ENCODE results near the gene NR2E1.

Gene NR2E1

DNA sequence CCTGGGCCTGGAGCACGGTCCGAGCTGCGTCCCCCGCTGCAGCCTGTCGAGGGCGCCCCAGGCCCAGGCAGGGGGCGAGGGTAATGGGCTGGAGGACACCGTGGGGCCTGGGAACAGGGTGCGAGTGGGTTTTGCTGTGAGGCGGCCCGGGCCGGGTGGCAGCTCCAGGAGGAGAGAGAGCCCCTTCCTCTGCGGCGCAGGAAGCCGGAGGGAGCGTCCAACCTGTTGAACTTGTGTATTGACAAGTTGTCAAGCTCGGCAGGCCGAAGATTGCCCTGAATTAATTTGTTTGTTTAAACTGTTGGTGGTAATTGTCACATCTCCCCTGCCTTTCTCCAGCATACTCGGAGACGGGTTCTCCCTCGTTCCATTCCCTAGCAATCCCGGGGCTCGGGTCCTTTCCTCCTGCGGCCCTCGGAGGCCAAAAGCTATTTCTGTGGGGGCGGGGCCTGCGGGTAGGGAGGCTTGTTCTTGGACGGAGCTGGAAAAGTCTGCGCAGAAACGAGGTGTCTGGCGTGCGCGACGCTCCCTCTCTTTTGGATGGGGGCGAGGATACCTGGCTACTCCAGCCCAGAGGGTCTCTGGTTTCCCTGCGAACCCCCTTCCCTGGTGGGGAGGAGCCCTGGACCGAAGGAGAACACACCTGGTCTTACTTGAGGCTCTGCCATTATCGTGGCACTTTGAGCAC, 9.9 kb downstream of the NR2E1 start:
- CTCF ChIA-PET: interaction anchor here (0.7 to 1.7 kb wide), 6 partner anchors 11 to 316 kb away, joined by 3 to 5 read pairs (median 3); partner anchors contain the start of gene SNX3
- DNase-seq (ENCODE audit: extremely low spot score): no peak
- TF ChIP-seq, protein P1, sequence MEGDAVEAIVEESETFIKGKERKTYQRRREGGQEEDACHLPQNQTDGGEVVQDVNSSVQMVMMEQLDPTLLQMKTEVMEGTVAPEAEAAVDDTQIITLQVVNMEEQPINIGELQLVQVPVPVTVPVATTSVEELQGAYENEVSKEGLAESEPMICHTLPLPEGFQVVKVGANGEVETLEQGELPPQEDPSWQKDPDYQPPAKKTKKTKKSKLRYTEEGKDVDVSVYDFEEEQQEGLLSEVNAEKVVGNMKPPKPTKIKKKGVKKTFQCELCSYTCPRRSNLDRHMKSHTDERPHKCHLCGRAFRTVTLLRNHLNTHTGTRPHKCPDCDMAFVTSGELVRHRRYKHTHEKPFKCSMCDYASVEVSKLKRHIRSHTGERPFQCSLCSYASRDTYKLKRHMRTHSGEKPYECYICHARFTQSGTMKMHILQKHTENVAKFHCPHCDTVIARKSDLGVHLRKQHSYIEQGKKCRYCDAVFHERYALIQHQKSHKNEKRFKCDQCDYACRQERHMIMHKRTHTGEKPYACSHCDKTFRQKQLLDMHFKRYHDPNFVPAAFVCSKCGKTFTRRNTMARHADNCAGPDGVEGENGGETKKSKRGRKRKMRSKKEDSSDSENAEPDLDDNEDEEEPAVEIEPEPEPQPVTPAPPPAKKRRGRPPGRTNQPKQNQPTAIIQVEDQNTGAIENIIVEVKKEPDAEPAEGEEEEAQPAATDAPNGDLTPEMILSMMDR (IDR thresholded peaks at IDR 0.05; ENCODE audit: control extremely low read depth, extremely low read depth, low read depth, missing control alignments): no peak

DNA sequence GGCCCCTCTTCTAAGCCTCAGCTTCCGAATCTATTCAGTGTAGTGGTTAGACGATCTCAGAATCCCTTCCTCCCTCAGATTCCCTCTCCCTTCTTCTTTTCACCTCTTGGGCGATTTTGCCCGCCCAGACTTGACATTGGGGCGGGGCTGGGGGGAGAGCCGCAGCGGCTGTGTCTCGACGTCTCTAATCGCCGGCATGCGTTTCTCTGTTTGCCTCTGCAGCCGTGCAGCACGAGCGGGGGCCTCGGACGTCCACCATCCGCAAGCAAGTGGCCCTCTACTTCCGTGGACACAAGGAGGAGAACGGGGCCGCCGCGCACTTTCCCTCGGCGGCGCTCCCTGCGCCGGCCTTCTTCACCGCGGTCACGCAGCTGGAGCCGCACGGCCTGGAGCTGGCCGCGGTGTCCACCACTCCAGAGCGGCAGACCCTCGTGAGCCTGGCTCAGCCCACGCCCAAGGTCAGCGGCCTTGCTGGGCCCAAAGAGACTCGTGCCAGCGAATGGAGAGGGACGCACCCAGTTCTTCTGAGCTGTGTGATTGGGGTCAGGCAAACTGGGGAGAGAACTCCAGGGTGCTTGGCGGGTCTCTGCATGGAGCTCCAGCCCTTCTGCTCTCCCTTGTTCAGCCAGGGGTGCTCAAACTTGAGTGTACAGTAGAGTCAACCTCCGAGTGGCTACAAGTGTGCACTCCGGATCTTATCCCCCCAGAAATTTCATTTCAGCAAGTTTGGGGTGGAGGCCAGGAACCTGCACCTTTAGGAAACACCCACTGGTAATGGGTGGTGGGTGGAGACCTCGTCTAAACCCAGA, 10.7 kb downstream of the NR2E1 start:
- ChIA-PET POLR2A (no interaction called here), CTCF (interaction anchor here (0.8 to 1.7 kb wide), 6 partner anchors 8 to 315 kb away, joined by 3 to 5 read pairs (median 3); partner anchors contain the start of gene SNX3)

More for the DNA sequence above, 9.9 kb downstream of the NR2E1 start:
- POLR2A ChIA-PET: no interaction called here

DNA sequence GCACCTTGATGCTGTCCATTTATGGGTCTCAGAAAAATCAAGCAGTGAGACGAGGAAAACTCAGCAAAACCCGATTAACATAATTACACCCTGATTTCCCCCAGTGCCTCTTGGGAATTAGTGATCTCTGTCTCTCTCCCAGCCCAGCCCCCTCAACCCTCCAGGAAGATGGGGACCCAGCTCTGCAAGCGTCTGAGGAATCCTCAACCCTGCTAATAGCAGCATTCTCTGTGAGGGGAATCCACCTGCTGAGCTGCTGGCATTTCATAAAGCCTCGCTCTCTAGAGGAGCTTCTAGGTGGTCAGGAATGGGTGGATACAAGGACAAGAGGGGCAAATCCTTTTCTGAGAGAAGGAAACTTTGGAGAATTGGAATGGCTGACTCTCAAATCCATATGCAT, 13.9 kb downstream of the NR2E1 start:
- POLR2A ChIA-PET: no interaction called here
- no peak for DNase-seq (ENCODE audit: extremely low spot score)
- TF ChIP-seq, protein P1 (IDR thresholded peaks at IDR 0.05; ENCODE audit: control extremely low read depth, extremely low read depth, low read depth, missing control alignments): no peak
- CTCF ChIA-PET: interaction anchor here (0.8 kb wide), 1 partner anchor 14 kb away, joined by 3 read pairs; no protein-coding TSS in a partner anchor

More for the DNA sequence above, 10.7 kb downstream of the NR2E1 start:
- TF ChIP-seq, protein P1 (IDR thresholded peaks at IDR 0.05; ENCODE audit: control extremely low read depth, extremely low read depth, low read depth, missing control alignments): no peak
- no peak for DNase-seq (ENCODE audit: extremely low spot score)

DNA sequence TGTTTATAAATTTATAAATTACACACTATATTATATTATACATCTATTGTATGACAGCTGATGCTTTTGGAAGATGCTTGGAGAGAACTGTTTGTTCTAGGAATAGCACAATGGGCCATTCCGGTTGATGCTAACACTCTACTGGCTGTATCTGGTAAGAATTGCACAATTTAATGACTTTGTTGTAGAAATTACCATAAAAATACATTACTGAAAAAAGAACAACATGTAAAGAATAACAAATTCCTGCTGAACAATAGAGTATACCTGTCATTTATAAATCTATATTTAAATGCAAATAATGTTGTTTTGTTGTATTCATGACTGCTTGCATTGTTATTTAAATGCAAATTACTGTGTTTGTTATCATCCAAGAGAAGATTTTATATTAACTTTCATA, 14.4 kb downstream of the NR2E1 start:
- TF ChIP-seq, protein P1 (IDR thresholded peaks at IDR 0.05; ENCODE audit: control extremely low read depth, extremely low read depth, low read depth, missing control alignments): no peak
- CTCF ChIA-PET: interaction anchor here (0.8 kb wide), 1 partner anchor 14 kb away, joined by 3 read pairs; no protein-coding TSS in a partner anchor
- DNase-seq (ENCODE audit: extremely low spot score): no peak
- POLR2A ChIA-PET: no interaction called here

DNA sequence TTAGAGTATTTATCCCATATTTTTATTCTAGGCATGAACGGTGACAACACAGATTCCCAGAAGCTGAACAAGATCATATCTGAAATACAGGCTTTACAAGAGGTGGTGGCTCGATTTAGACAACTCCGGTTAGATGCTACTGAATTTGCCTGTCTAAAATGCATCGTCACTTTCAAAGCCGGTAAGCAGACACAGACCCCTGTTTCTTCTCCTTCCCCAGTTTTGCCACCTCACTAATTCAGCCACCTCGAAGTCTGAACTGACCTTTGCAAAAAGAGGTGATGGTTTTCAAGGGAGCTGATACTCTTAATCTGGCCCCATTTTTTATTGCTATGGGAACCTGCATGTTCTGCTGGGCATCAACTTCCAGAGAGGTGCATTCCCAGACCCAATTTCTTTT, 15.0 kb downstream of the NR2E1 start:
- TF ChIP-seq, protein P1 (IDR thresholded peaks at IDR 0.05; ENCODE audit: control extremely low read depth, extremely low read depth, low read depth, missing control alignments): no peak
- no peak for DNase-seq (ENCODE audit: extremely low spot score)
- CTCF ChIA-PET: no interaction called here
- POLR2A ChIA-PET: no interaction called here

DNA sequence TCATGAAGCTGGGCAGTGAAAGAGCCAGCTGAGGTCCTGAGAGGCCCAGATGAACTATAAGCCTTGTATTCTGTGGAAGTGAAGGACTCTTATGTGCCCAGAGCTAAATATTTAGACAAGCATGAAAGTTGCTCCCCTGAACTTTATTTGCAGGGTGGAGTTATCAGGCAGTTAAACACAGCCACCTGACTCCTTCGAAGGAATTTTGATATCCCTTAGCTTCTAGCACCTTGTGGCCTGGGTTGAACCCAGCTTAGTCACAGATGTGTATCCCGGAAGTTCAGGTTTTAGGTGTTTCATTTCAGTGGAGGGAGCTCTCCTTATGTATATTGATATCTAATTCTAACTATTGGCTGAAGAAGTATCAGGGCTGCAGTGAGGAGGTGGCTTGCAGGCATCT, 20.4 kb downstream of the NR2E1 start:
- TF ChIP-seq, protein P1 (IDR thresholded peaks at IDR 0.05; ENCODE audit: control extremely low read depth, extremely low read depth, low read depth, missing control alignments): no peak
- no peak for DNase-seq (ENCODE audit: extremely low spot score)
- CTCF ChIA-PET: interaction anchor here (1.2 kb wide), 1 partner anchor 14 kb away, joined by 4 read pairs; no protein-coding TSS in a partner anchor
- POLR2A ChIA-PET: no interaction called here

Measured in GM10248 (cell line).